HUES64 (cell line): ENCODE measurements around the gene CEP250.
A peak's percentile ranks its signal among the peaks of the same experiment; 100 is the strongest.
"Not testable (repeated sequence)": the region's sequence is repeated elsewhere in the genome, so short reads cannot be mapped to it uniquely, and the experiment has no call there.

Experiments
- H3K27ac ChIP-seq: 2 replicates; pipeline ENCODE4 v1.7.0; 2013; ENCODE audit warnings: low read depth, low read length, inconsistent platforms
- H3K27me3 ChIP-seq: 2 replicates; pipeline ENCODE4 v1.6.1; 2013; ENCODE audit warnings: mild to moderate bottlenecking, low read length; ENCODE audit not compliant: insufficient read depth
- H3K36me3 ChIP-seq: 2 replicates; pipeline ENCODE4 v1.6.1; 2013; ENCODE audit warnings: mild to moderate bottlenecking, low read length; ENCODE audit not compliant: insufficient read depth
- H3K4me1 ChIP-seq: 2 replicates; pipeline ENCODE4 v1.6.1; 2013; ENCODE audit warnings: mild to moderate bottlenecking, low read length, moderate library complexity; ENCODE audit not compliant: insufficient read depth
- H3K4me3 ChIP-seq: 2 replicates; pipeline ENCODE4 v1.5.1; 2013; ENCODE audit warnings: mild to moderate bottlenecking, low read length, moderate library complexity
- H3K9ac ChIP-seq: 2 replicates; pipeline ENCODE4 v1.6.1; 2013; ENCODE audit warnings: mild to moderate bottlenecking, low read depth, low read length
- H3K9me3 ChIP-seq: 2 replicates; pipeline ENCODE4 v1.6.1; 2013; ENCODE audit warnings: low read depth, low read length; ENCODE audit not compliant: insufficient read depth
- WGBS: fragments of 150-250, 120-280 bp; methylation state at CpG from one replicate; pipeline ENCODE4 v1.1.7; 2013; ENCODE audit warnings: missing lambda C conversion rate; 5-methylcytosine and 5-hydroxymethylcytosine counted together

The CEP250 gene

GRCh38 chr20:35436177-35436573, 19.2 kb upstream of the CEP250 start:
- Histone ChIP-seq H3K27ac (no peak overlapping the region), H3K9me3 (no peaks in the 10 kb centered on the region), H3K36me3 (no peaks in the 10 kb centered on the region), H3K4me3 (no peak overlapping the region), H3K9ac (no peak overlapping the region), H3K27me3 (no peaks in the 10 kb centered on the region), H3K4me1 (peaks cover 23% of the 10 kb centered on the region; the same call in 1 of the 2 replicates)
- 34% methylated on average over 3 of the region's 4 CpGs for WGBS

GRCh38 chr20:35437599-35437998, 17.8 kb upstream of the CEP250 start:
- Histone ChIP-seq H3K4me3 (no peak overlapping the region), H3K27me3 (no peaks in the 10 kb centered on the region), H3K9me3 (no peaks in the 10 kb centered on the region), H3K9ac (no peak overlapping the region), H3K27ac (no peak overlapping the region), H3K4me1 (peaks cover 14% of the 10 kb centered on the region; the same call in 1 of the 2 replicates), H3K36me3 (no peaks in the 10 kb centered on the region)
- 85% methylated on average over 8 of the region's 8 CpGs for WGBS

GRCh38 chr20:35443003-35443402, 12.4 kb upstream of the CEP250 start:
- no peak overlapping the region for H3K4me3 ChIP-seq
- no peak overlapping the region for H3K9ac ChIP-seq
- no peaks in the 10 kb centered on the region for H3K36me3 ChIP-seq
- H3K9me3 ChIP-seq: no peaks in the 10 kb centered on the region
- H3K27me3 ChIP-seq: no peaks in the 10 kb centered on the region
- H3K27ac ChIP-seq: no peak overlapping the region
- peaks cover 9% of the 10 kb centered on the region; the same call in 1 of the 2 replicates for H3K4me1 ChIP-seq
- 86% methylated on average over 6 of the region's 6 CpGs for WGBS

- H3K4me1 ChIP-seq: no peaks in the 10 kb centered on the region
- 92% methylated on average over 2 of the region's 2 CpGs for WGBS
- H3K27ac ChIP-seq: no peak overlapping the region
- no peak overlapping the region for H3K4me3 ChIP-seq
- H3K27me3 ChIP-seq: no peaks in the 10 kb centered on the region
- no peaks in the 10 kb centered on the region for H3K36me3 ChIP-seq
- H3K9ac ChIP-seq: no peak overlapping the region
- H3K9me3 ChIP-seq: no peaks in the 10 kb centered on the region
These were observed 11.2 kb upstream of the CEP250 start for GRCh38 chr20:35444226-35444625.

GRCh38 chr20:35446356-35447078, 8.9 kb upstream of the CEP250 start:
- Histone ChIP-seq H3K4me1 (peaks cover 5% of the 10 kb centered on the region; the same call in 1 of the 2 replicates), H3K27me3 (no peaks in the 10 kb centered on the region), H3K4me3 (peak overlapping the region; percentile 45; the same call in 1 of the 2 replicates), H3K9me3 (no peaks in the 10 kb centered on the region), H3K9ac (no peak overlapping the region), H3K36me3 (no peaks in the 10 kb centered on the region), H3K27ac (no peak overlapping the region)
- WGBS: 73% methylated on average over 8 of the region's 11 CpGs

- no peak overlapping the region for H3K27ac ChIP-seq
- WGBS: 9% methylated on average over 10 of the region's 11 CpGs
- H3K9me3 ChIP-seq: no peaks in the 10 kb centered on the region
- H3K4me3 ChIP-seq: peak overlapping the region; percentile 45
- H3K9ac ChIP-seq: no peak overlapping the region
- no peaks in the 10 kb centered on the region for H3K36me3 ChIP-seq
- H3K27me3 ChIP-seq: no peaks in the 10 kb centered on the region
- H3K4me1 ChIP-seq: peaks cover 5% of the 10 kb centered on the region; the same call in 1 of the 2 replicates
These were observed 8.2 kb upstream of the CEP250 start for GRCh38 chr20:35447082-35447789.

- 89% methylated on average over 5 of the region's 5 CpGs for WGBS
- Histone ChIP-seq H3K4me1 (peaks cover 5% of the 10 kb centered on the region; the same call in 1 of the 2 replicates), H3K36me3 (no peaks in the 10 kb centered on the region), H3K27me3 (no peaks in the 10 kb centered on the region), H3K9me3 (no peaks in the 10 kb centered on the region), H3K27ac (no peak overlapping the region), H3K9ac (no peak overlapping the region), H3K4me3 (no peak overlapping the region)
These were observed 6.5 kb upstream of the CEP250 start for GRCh38 chr20:35448788-35449373.

DNA sequence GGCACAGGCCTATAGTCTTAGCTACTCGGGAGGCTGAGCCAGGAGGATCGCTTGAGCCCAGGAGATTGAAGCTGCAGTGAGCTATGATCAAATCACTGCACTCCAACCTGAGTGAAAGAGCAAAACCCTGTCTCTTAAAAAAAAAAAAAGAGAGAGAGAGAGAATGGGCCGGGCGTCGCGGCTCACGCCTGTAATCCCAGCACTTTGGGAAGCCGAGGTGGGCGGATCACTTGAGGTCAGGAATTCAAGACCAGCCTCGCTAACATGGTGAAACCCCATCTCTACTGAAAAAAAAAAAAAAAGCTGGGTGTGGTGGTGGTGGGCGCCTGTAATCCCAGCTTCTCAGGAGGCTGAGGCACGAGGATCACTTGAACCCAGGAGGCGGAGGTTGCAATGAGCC, 5.5 kb upstream of the CEP250 start:
- WGBS: 78% methylated on average over 10 of the region's 13 CpGs
- not testable (repeated sequence) for H3K9me3 ChIP-seq, H3K9ac ChIP-seq, H3K27ac ChIP-seq, H3K36me3 ChIP-seq, H3K4me1 ChIP-seq, H3K27me3 ChIP-seq, H3K4me3 ChIP-seq

GRCh38 chr20:35451295-35451694, 4.1 kb upstream of the CEP250 start:
- Histone ChIP-seq H3K4me1 (peaks cover 8% of the 10 kb centered on the region), H3K27ac (no peak overlapping the region), H3K36me3 (no peaks in the 10 kb centered on the region), H3K9ac (no peak overlapping the region), H3K4me3 (no peak overlapping the region), H3K9me3 (no peaks in the 10 kb centered on the region), H3K27me3 (no peaks in the 10 kb centered on the region)
- 85% methylated on average over 5 of the region's 6 CpGs for WGBS

GRCh38 chr20:35453647-35454046, 1.8 kb upstream of the CEP250 start:
- H3K9me3 ChIP-seq: no peaks in the 10 kb centered on the region
- no peaks in the 10 kb centered on the region for H3K36me3 ChIP-seq
- peaks cover 8% of the 10 kb centered on the region for H3K4me1 ChIP-seq
- WGBS: 94% methylated on average over 7 of the region's 7 CpGs
- no peaks in the 10 kb centered on the region for H3K27me3 ChIP-seq
- H3K9ac ChIP-seq: peak overlapping the region; percentile 40; the same call in 1 of the 2 replicates
- peak overlapping the region; percentile 84 for H3K4me3 ChIP-seq
- no peak overlapping the region for H3K27ac ChIP-seq

DNA sequence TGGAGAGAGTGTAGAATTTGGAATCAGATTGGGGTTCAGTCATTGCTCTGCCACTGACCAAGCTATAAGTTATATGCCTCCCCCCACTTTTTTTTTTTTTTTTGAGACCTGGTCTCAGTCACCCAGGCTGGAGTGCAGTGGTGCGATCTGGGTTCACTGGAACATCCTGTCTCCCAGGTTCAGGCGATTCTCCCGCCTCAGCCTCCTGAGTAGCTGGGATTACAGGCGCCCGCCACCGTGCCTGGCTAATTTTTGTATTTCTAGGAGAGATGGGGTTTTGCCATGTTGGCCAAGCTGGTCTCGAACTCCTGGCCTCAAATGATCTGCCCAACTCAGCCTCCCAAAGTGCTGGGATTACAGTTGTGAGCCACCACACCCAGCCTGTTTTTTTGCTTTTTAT, 1.3 kb downstream of the CEP250 start:
- H3K4me1 ChIP-seq, H3K9ac ChIP-seq, H3K9me3 ChIP-seq, H3K27ac ChIP-seq, H3K27me3 ChIP-seq: not testable (repeated sequence)
- WGBS: 95% methylated on average over 7 of the region's 7 CpGs
- Histone ChIP-seq H3K4me3 (peak overlapping the region; percentile 84; the same call in 1 of the 2 replicates), H3K36me3 (peaks cover 20% of the 10 kb centered on the region)
